Stimulated activated CD4-positive, alpha-beta T cell treated with anti-CD3 and anti-CD28 coated beads, Interleukin-15, amount 100 ng/mL, for 48 hours (primary cell): ENCODE measurements around the gene PIP5K1C.

Experiments
- DNase-seq, 2 donors: peaks; one replicate each; pipeline ENCODE4 v3.0.0-alpha.2; 2020; ENCODE audit warnings: low read depth in 2 of 2

PIP5K1C gene

GRCh38 chr19:3626473-3627350 lies 73.6 kb downstream of the PIP5K1C start, which contains the start of gene CACTIN:
Gene CACTIN, minus strand, starts transcription at chr19:3626790. Its CDS starts 28 bp downstream, at chr19:3626762.
- DNase-seq, result peak; percentile 97 to 98

- no peak for DNase-seq
Observed at GRCh38 chr19:3625996-3626472, 74.2 kb downstream of the PIP5K1C start.

GRCh38 chr19:3623716-3624115 lies 76.6 kb downstream of the PIP5K1C start:
- DNase-seq, result no peak

GRCh38 chr19:3622224-3622623 lies 78.0 kb downstream of the PIP5K1C start:
- DNase-seq, result no peak

GRCh38 chr19:3621689-3622088 lies 78.6 kb downstream of the PIP5K1C start:
- no peak for DNase-seq

GRCh38 chr19:3620817-3621547 lies 79.3 kb downstream of the PIP5K1C start:
- no peak for DNase-seq

- DNase-seq, result no peak
Observed at GRCh38 chr19:3620145-3620816, 80.0 kb downstream of the PIP5K1C start.

- DNase-seq, result no peak
Observed at GRCh38 chr19:3619631-3620012, 80.6 kb downstream of the PIP5K1C start.

- no peak for DNase-seq
Observed at GRCh38 chr19:3618811-3619630, 81.2 kb downstream of the PIP5K1C start.

GRCh38 chr19:3618144-3618810 lies 82.0 kb downstream of the PIP5K1C start:
- DNase-seq, result peak in 1 of 2 donors; percentile 41

GRCh38 chr19:3617463-3617862 lies 82.8 kb downstream of the PIP5K1C start:
- DNase-seq, result no peak

GRCh38 chr19:3615524-3616135 lies 84.6 kb downstream of the PIP5K1C start:
- no peak for DNase-seq

GRCh38 chr19:3614858-3615505 lies 85.3 kb downstream of the PIP5K1C start:
- DNase-seq, result no peak

- DNase-seq, result no peak
Observed at GRCh38 chr19:3613818-3614661, 86.2 kb downstream of the PIP5K1C start.

- no peak for DNase-seq
Observed at GRCh38 chr19:3612901-3613741, 87.1 kb downstream of the PIP5K1C start.

- no peak for DNase-seq
Observed at GRCh38 chr19:3612330-3612729, 87.9 kb downstream of the PIP5K1C start.

GRCh38 chr19:3611841-3612240 lies 88.4 kb downstream of the PIP5K1C start:
- no peak for DNase-seq
